Fibroblast of lung (primary cell): ENCODE data around the gene ADAM11. TPM values are rescaled to one million over a fixed set of nuclear protein-coding genes. Genes with fewer than 3 reads are reported as not detected.

Source experiments
- DNase-seq, 2 donors: peaks; one replicate each; pipeline versions ENCODE4 v3.0.0 to v3.0.0-alpha.2; 2010; ENCODE audit warnings: low read depth in 2 of 2
- H2AFZ ChIP-seq: 2 replicates; pipeline ENCODE4 v1.5.1; 2012; ENCODE audit warnings: low read length, control low read depth, inconsistent platforms
- H3K27ac ChIP-seq: 2 replicates; pipeline ENCODE4 v1.5.1; 2011; ENCODE audit warnings: low read length, control low read depth; ENCODE audit not compliant: insufficient read depth
- H3K27me3 ChIP-seq: 2 replicates; pipeline ENCODE4 v1.5.1; 2011; ENCODE audit warnings: mild to moderate bottlenecking, low read length; ENCODE audit not compliant: control insufficient read depth, insufficient read depth
- H3K36me3 ChIP-seq: 2 replicates; pipeline ENCODE4 v1.5.1; 2011; ENCODE audit warnings: low read length; ENCODE audit not compliant: control insufficient read depth, insufficient read depth
- H3K4me1 ChIP-seq: 2 replicates; pipeline ENCODE4 v1.5.1; 2011; ENCODE audit warnings: low read length; ENCODE audit not compliant: control insufficient read depth, insufficient read depth; ENCODE audit errors: extremely low read depth
- H3K4me2 ChIP-seq: 2 replicates; pipeline ENCODE4 v1.5.1; 2011; ENCODE audit warnings: low read length, control low read depth; ENCODE audit not compliant: insufficient read depth; ENCODE audit errors: extremely low read depth
- H3K4me3 ChIP-seq, 4 experiments: fragments of 200-600 bp in 1 of 4; sonication (generic) in 1 of 4; replicated peaks in 1 of 4; 2 replicates each; pipeline ENCODE4 v1.5.1; 2011 to 2016; ENCODE audit warnings: low read length in 4 of 4, low read depth in 3 of 4, mild to moderate bottlenecking in 3 of 4, control low read depth in 2 of 4, inconsistent platforms in 1 of 4, mixed read lengths in 1 of 4; ENCODE audit not compliant: insufficient read depth in 1 of 4; ENCODE audit errors: control extremely low read depth in 1 of 4
- H3K79me2 ChIP-seq: 2 replicates; pipeline ENCODE4 v1.5.1; 2012; ENCODE audit warnings: mild to moderate bottlenecking, low read length, inconsistent platforms; ENCODE audit not compliant: control insufficient read depth, insufficient read depth
- H3K9ac ChIP-seq: 2 replicates; pipeline ENCODE4 v1.5.1; 2011; ENCODE audit warnings: mild to moderate bottlenecking, low read length, control low read depth; ENCODE audit not compliant: insufficient read depth
- H3K9me3 ChIP-seq: 2 replicates; pipeline ENCODE4 v1.5.1; 2012; ENCODE audit warnings: low read depth, low read length; ENCODE audit not compliant: control insufficient read depth, insufficient read depth
- H4K20me1 ChIP-seq: 2 replicates; pipeline ENCODE4 v1.5.1; 2011; ENCODE audit warnings: low read length; ENCODE audit not compliant: control insufficient read depth, insufficient read depth; ENCODE audit errors: extremely low read depth
- CTCF ChIP-seq, 2 donors: IDR thresholded peaks in 1 of 2; conservative IDR thresholded peaks in 1 of 2; 1 replicate in 1 of 2; 2 replicates in 1 of 2; pipeline ENCODE4 v1.5.1; 2011 to 2012; ENCODE audit warnings: low read length in 2 of 2, control low read depth in 1 of 2, inconsistent platforms in 1 of 2, low read depth in 1 of 2, mild to moderate bottlenecking in 1 of 2
- EZH2 ChIP-seq: IDR thresholded peaks from 2 replicates; pipeline ENCODE4 v1.5.1; 2012; ENCODE audit warnings: low read length, control low read depth, mild to moderate bottlenecking; ENCODE audit errors: missing control alignments
- polyA plus RNA-seq, 2 donors: library from polyadenylated mRNA; depleted of rRNA in 1 of 2; stranded (reverse) in 1 of 2; unstranded in 1 of 2; fragments of >200 nt; gene quantifications; 2 replicates each; pipeline ENCODE4 v1.2.1, GENCODE V29; 2011 to 2012; ENCODE audit warnings: missing spikeins in 1 of 2
- total RNA-seq: library from RNA; depleted of rRNA; stranded (reverse); fragments of >200 nt; gene quantifications from 2 replicates; pipeline ENCODE4 v1.2.1, GENCODE V29; 2014

Gene ADAM11
- total and polyA plus RNA-seq, 2 donors (not counting 1 experiment from before 2014, with no cell fraction given): 0.52 to 0.66 TPM

GRCh38 chr17:44757918-44758413, 822 bp upstream of the ADAM11 start:
- Histone ChIP-seq H4K20me1 (no peaks in the 10 kb centered on the region), H3K36me3 (no peaks in the 10 kb centered on the region), H3K27ac (no peak overlapping the region), H2AFZ (no peak overlapping the region), H3K9me3 (no peaks in the 10 kb centered on the region), H3K9ac (no peak overlapping the region), H3K4me3 (no peak overlapping the region), H3K27me3 (peaks cover 19% of the 10 kb centered on the region), H3K79me2 (no peaks in the 10 kb centered on the region), H3K4me2 (no peak overlapping the region), H3K4me1 (peaks cover 3% of the 10 kb centered on the region)
- DNase-seq: no peak
- no peak for TF ChIP-seq CTCF (conservative IDR thresholded peaks at IDR 0.05 in 1 of 2, IDR thresholded peaks at IDR 0.05 in 1 of 2; ENCODE audit: low read depth in 1 of 2, low read length in 2 of 2)
- TF ChIP-seq EZH2: no peak

GRCh38 chr17:44759086-44759915, 513 bp downstream of the ADAM11 start:
- no peak overlapping the region for H3K27ac ChIP-seq
- no peak overlapping the region for H2AFZ ChIP-seq
- H3K4me2 ChIP-seq: peak overlapping the region; percentile 82

More at GRCh38 chr17:44759086-44759915, 513 bp downstream of the ADAM11 start:
- Histone ChIP-seq H3K79me2 (no peaks in the 10 kb centered on the region), H3K27me3 (peaks cover 19% of the 10 kb centered on the region), H4K20me1 (no peaks in the 10 kb centered on the region), H3K9me3 (no peaks in the 10 kb centered on the region), H3K36me3 (no peaks in the 10 kb centered on the region), H3K9ac (no peak overlapping the region), H3K4me1 (peaks cover 3% of the 10 kb centered on the region), H3K4me3 (peak overlapping the region in 3 of 4 experiments; percentile 21 to 48 (median 22))
- TF ChIP-seq CTCF (conservative IDR thresholded peaks at IDR 0.05 in 1 of 2, IDR thresholded peaks at IDR 0.05 in 1 of 2; ENCODE audit: low read depth in 1 of 2, low read length in 2 of 2): no peak
- TF ChIP-seq EZH2: no peak
- DNase-seq: no peak
